ENCODE results near the gene CACNA2D3.

CACNA2D3 gene

GRCh38 chr3:54897028-54897711 is 774.8 kb downstream of the CACNA2D3 start:
- FAIRE-seq: no peak

GRCh38 chr3:54899273-54899672 is 776.9 kb downstream of the CACNA2D3 start:
- no peak for FAIRE-seq

GRCh38 chr3:54900838-54901591 is 778.7 kb downstream of the CACNA2D3 start:
- no peak for FAIRE-seq

GRCh38 chr3:54901906-54902685 is 779.7 kb downstream of the CACNA2D3 start:
- no peak for FAIRE-seq

- no peak for FAIRE-seq
These were observed 783.0 kb downstream of the CACNA2D3 start for GRCh38 chr3:54905261-54905888.

GRCh38 chr3:54905920-54906319 is 783.6 kb downstream of the CACNA2D3 start:
- FAIRE-seq: no peak

GRCh38 chr3:54906763-54907162 is 784.4 kb downstream of the CACNA2D3 start:
- no peak for FAIRE-seq

GRCh38 chr3:54909191-54909590 is 786.8 kb downstream of the CACNA2D3 start:
- no peak for FAIRE-seq

GRCh38 chr3:54914180-54914579 is 791.8 kb downstream of the CACNA2D3 start:
- FAIRE-seq: no peak

- no peak for FAIRE-seq
These were observed 792.8 kb downstream of the CACNA2D3 start for GRCh38 chr3:54915181-54915580.

GRCh38 chr3:54915976-54916375 is 793.6 kb downstream of the CACNA2D3 start:
- FAIRE-seq: no peak

GRCh38 chr3:54916732-54917131 is 794.4 kb downstream of the CACNA2D3 start:
- FAIRE-seq: no peak

- no peak for FAIRE-seq
These were observed 794.8 kb downstream of the CACNA2D3 start for GRCh38 chr3:54917174-54917573.

GRCh38 chr3:54917862-54918261 is 795.5 kb downstream of the CACNA2D3 start:
- FAIRE-seq: no peak

- FAIRE-seq: no peak
These were observed 796.2 kb downstream of the CACNA2D3 start for GRCh38 chr3:54918516-54918915.

GRCh38 chr3:54928046-54928770 is 805.9 kb downstream of the CACNA2D3 start, which contains the start of gene LRTM1:
Gene LRTM1 (minus strand): TSS chr3:54928059. CDS start chr3:54927911, 148 bp downstream.
- FAIRE-seq: no peak

GRCh38 chr3:54931182-54931581 is 808.8 kb downstream of the CACNA2D3 start:
- no peak for FAIRE-seq

GRCh38 chr3:54932606-54933005 is 810.3 kb downstream of the CACNA2D3 start:
- no peak for FAIRE-seq

GRCh38 chr3:54935869-54936268 is 813.5 kb downstream of the CACNA2D3 start:
- FAIRE-seq: no peak

- no peak for FAIRE-seq
These were observed 814.2 kb downstream of the CACNA2D3 start for GRCh38 chr3:54936561-54936960.

GRCh38 chr3:54939557-54940300 is 817.4 kb downstream of the CACNA2D3 start:
- FAIRE-seq: no peak

GRCh38 chr3:54940971-54941370 is 818.6 kb downstream of the CACNA2D3 start:
- FAIRE-seq: no peak

Data from G401.6 (cell line).